Hematopoietic multipotent progenitor cell treated with erythropoietin and hydrocortisone succinate and interleukin-3 and kit ligand, for 8 days (in vitro differentiated cells): Measurements from ENCODE around the gene TBC1D7.
"Not testable (repeated sequence)": the region's sequence is repeated elsewhere in the genome, so short reads cannot be mapped to it uniquely, and the experiment has no call there.

Experiments
- DNase-seq: peaks from one replicate; pipeline ENCODE4 v3.0.0-alpha.2; 2015

The TBC1D7 gene

GRCh38 chr6:13355999-13356785, 27.9 kb upstream of the TBC1D7 start:
- no peak for DNase-seq

- DNase-seq, result peak; percentile 67
Measured at GRCh38 chr6:13355043-13355945, 27.0 kb upstream of the TBC1D7 start.

- peak; percentile 44 for DNase-seq
Measured at GRCh38 chr6:13354331-13355042, 26.1 kb upstream of the TBC1D7 start.

- DNase-seq, result no peak
Measured at GRCh38 chr6:13352165-13352564, 23.8 kb upstream of the TBC1D7 start.

GRCh38 chr6:13351271-13351670, 22.9 kb upstream of the TBC1D7 start:
- no peak for DNase-seq

GRCh38 chr6:13349811-13350506, 21.6 kb upstream of the TBC1D7 start:
- DNase-seq, result no peak

- no peak for DNase-seq
Measured at GRCh38 chr6:13348334-13349113, 20.2 kb upstream of the TBC1D7 start.

- DNase-seq, result no peak
Measured at GRCh38 chr6:13346245-13346644, 17.9 kb upstream of the TBC1D7 start.

- no peak for DNase-seq
Measured at GRCh38 chr6:13342414-13343019, 14.2 kb upstream of the TBC1D7 start.

GRCh38 chr6:13339863-13340630, 11.7 kb upstream of the TBC1D7 start:
- no peak for DNase-seq

- no peak for DNase-seq
Measured at GRCh38 chr6:13338038-13338437, 9.7 kb upstream of the TBC1D7 start.

GRCh38 chr6:13336553-13336952, 8.2 kb upstream of the TBC1D7 start:
- DNase-seq, result peak; percentile 80

- peak; percentile 97 for DNase-seq
Measured at GRCh38 chr6:13334953-13335352, 6.6 kb upstream of the TBC1D7 start.

- no peak for DNase-seq
Measured at GRCh38 chr6:13332349-13332706, 4.0 kb upstream of the TBC1D7 start.

- peak; percentile 70 for DNase-seq
Measured at GRCh38 chr6:13331516-13332348, 3.4 kb upstream of the TBC1D7 start.

GRCh38 chr6:13328875-13329183, 492 bp upstream of the TBC1D7 start:
- DNase-seq, result no peak

GRCh38 chr6:13327691-13328075, 654 bp downstream of the TBC1D7 start:
- peak; percentile 41 for DNase-seq

- DNase-seq, result not testable (repeated sequence)
Measured at GRCh38 chr6:13326031-13326586, 2.2 kb downstream of the TBC1D7 start.

GRCh38 chr6:13319891-13320564, 8.3 kb downstream of the TBC1D7 start:
- peak; percentile 96 for DNase-seq
